Endothelial cell of umbilical vein (primary cell): ENCODE measurements around the gene KIAA1217.

Source experiments
- CTCF ChIP-seq, 2 donors: IDR thresholded peaks; 1 replicate in 1 of 2; 2 replicates in 1 of 2; pipeline ENCODE4 v1.5.1; 2011; ENCODE audit warnings: low read length in 2 of 2, mild to moderate bottlenecking in 2 of 2, moderate library complexity in 2 of 2, control low read depth in 1 of 2, inconsistent platforms in 1 of 2, low read depth in 1 of 2; ENCODE audit not compliant: insufficient read depth in 1 of 2; ENCODE audit errors: extremely low read depth in 1 of 2
- EZH2 ChIP-seq: IDR thresholded peaks from 2 replicates; pipeline ENCODE4 v1.6.1; 2012; ENCODE audit warnings: borderline replicate concordance, low read depth, mild to moderate bottlenecking, moderate library complexity, low read length, inconsistent platforms; ENCODE audit not compliant: severe bottlenecking
- JUN ChIP-seq: IDR thresholded peaks from 2 replicates; pipeline ENCODE4 v1.6.1; 2011; ENCODE audit warnings: borderline replicate concordance, low read depth; ENCODE audit not compliant: insufficient read length, insufficient read depth
- MYC ChIP-seq: IDR thresholded peaks from one replicate; pipeline ENCODE4 v1.6.1; 2011; ENCODE audit warnings: mild to moderate bottlenecking, low read depth, low read length
- POLR2A ChIP-seq: IDR thresholded peaks from 2 replicates; pipeline ENCODE4 v1.6.1; 2012; ENCODE audit warnings: low read depth, mild to moderate bottlenecking, control low read depth, low read length
- POLR2AphosphoS5 ChIP-seq: IDR thresholded peaks from 2 replicates; pipeline ENCODE4 v1.6.1; 2012; ENCODE audit warnings: low read depth, mild to moderate bottlenecking, control low read depth, low read length, moderate library complexity; ENCODE audit not compliant: insufficient read depth

GRCh38 chr10:24256619-24257107 is 47.7 kb downstream of the KIAA1217 start:
- no peak for TF ChIP-seq CTCF (IDR thresholded peaks at IDR 0.05; ENCODE audit: extremely low read depth in 1 of 2, insufficient read depth in 1 of 2, low read depth in 1 of 2, low read length in 2 of 2)
- no peak for TF ChIP-seq POLR2A
- TF ChIP-seq POLR2AphosphoS5, result no peak
- TF ChIP-seq JUN, result no peak
- no peak for TF ChIP-seq MYC
- TF ChIP-seq EZH2, result no peak
